A549 (cell line): Measurements from ENCODE around the gene APOBEC3B. TPM values are rescaled to one million over a fixed set of nuclear protein-coding genes. Genes with fewer than 3 reads are reported as not detected.
"Not testable (repeated sequence)": the region's sequence is repeated elsewhere in the genome, so short reads cannot be mapped to it uniquely, and the experiment has no call there.

Experiments
- ATAC-seq, 2 experiments: fragments of 200-7000 bp in 1 of 2; fragments of >200 bp in 1 of 2; cut with Nextera tagmentation in 1 of 2; cut with Tn5 transposase in 1 of 2; 3 replicates each; pipeline versions ENCODE4 v1.8.0 to v1.9.1; 2018 to 2020; ENCODE audit warnings: mild to moderate bottlenecking in 1 of 2, moderate library complexity in 1 of 2
- CTCF ChIA-PET: fragments of 300-600 bp; sonication (Branson Sonifier 250); formaldehyde crosslinking; extraction: SDS; loops from one replicate; lab custom pipeline; 2021; ENCODE audit warnings: antibody characterized with exemption, inconsistent platforms; lab: Yijun Ruan, JAX
- POLR2A ChIA-PET: fragments of 350-600 bp; formaldehyde crosslinking; extraction: SDS; loops from one replicate; lab custom pipeline; 2021; ENCODE audit warnings: antibody characterized with exemption, inconsistent platforms; lab: Yijun Ruan, JAX
- DNase-seq, 2 experiments: peaks; one replicate each; pipeline versions ENCODE4 v3.0.0 to v3.0.0-alpha.2; 2011 to 2016; ENCODE audit warnings: low read depth in 1 of 2, low spot score in 1 of 2
- FAIRE-seq: peaks from 2 replicates; lab custom pipeline; 2011; peaks lifted over from hg19 to GRCh38; lab: Jason Lieb, UNC
- H3K27ac ChIP-seq, 2 experiments: fragments of >200 bp; sonication (Bioruptor Twin); formaldehyde crosslinking; 3 replicates each; pipeline ENCODE4 v1.5.1; 2016 to 2017
- H3K4me1 ChIP-seq: fragments of >200 bp; sonication (Bioruptor Twin); formaldehyde crosslinking; 3 replicates; pipeline ENCODE4 v1.6.1; 2016
- H3K4me2 ChIP-seq: fragments of >200 bp; sonication (Bioruptor Twin); formaldehyde crosslinking; 3 replicates; pipeline ENCODE4 v1.6.1; 2016
- H3K4me3 ChIP-seq: fragments of >200 bp; sonication (Bioruptor Twin); formaldehyde crosslinking; 3 replicates; pipeline ENCODE4 v1.5.1; 2016
- H3K9me3 ChIP-seq: fragments of >200 bp; sonication (Bioruptor Twin); formaldehyde crosslinking; 3 replicates; pipeline ENCODE4 v1.6.1; 2016
- ATOH8 ChIP-seq: fragments of 250-450 bp; sonication (Bioruptor Pico); IDR thresholded peaks from 2 replicates; pipeline ENCODE4 v1.5.0; 2020; ENCODE audit warnings: low read depth, mild to moderate bottlenecking, moderate library complexity
- CBX2 ChIP-seq: fragments of 200-600 bp; sonication (generic); IDR thresholded peaks from 2 replicates; pipeline ENCODE4 v1.6.1; 2016; ENCODE audit warnings: low read depth, mild to moderate bottlenecking, borderline replicate concordance
- FOSL2 ChIP-seq, 2 experiments: fragments of 450-650 bp in 1 of 2; fragments of >200 bp in 1 of 2; sonication (Bioruptor Twin) in 1 of 2; formaldehyde crosslinking; IDR thresholded peaks; 2 replicates each; pipeline versions ENCODE4 v1.5.0 to v1.6.1; 2016 to 2020; ENCODE audit warnings: mild to moderate bottlenecking in 1 of 2, moderate library complexity in 1 of 2
- HOXB13 ChIP-seq: fragments of 250-450 bp; sonication (Bioruptor Pico); IDR thresholded peaks from 2 replicates; pipeline ENCODE4 v1.5.0; 2020; ENCODE audit warnings: low read depth, mild to moderate bottlenecking, moderate library complexity
- HOXB5 ChIP-seq: fragments of 250-450 bp; sonication (Bioruptor Pico); IDR thresholded peaks from 2 replicates; pipeline ENCODE4 v1.5.0; 2020; ENCODE audit warnings: mild to moderate bottlenecking, moderate library complexity
- JUN ChIP-seq, 2 experiments: fragments of >200 bp; sonication (Bioruptor Twin); formaldehyde crosslinking; IDR thresholded peaks; 2 replicates in 1 of 2; 3 replicates in 1 of 2; pipeline ENCODE4 v1.6.1; 2016 to 2017
- MYC ChIP-seq: IDR thresholded peaks from 2 replicates; pipeline ENCODE4 v1.6.1; 2012; ENCODE audit warnings: mild to moderate bottlenecking, inconsistent platforms, low read length, improper control_type of control experiment, borderline replicate concordance
- PHF8 ChIP-seq: fragments of 200-600 bp; sonication (generic); IDR thresholded peaks from 2 replicates; pipeline ENCODE4 v1.6.1; 2016; ENCODE audit warnings: low read depth, mild to moderate bottlenecking, antibody characterized with exemption, moderate library complexity, borderline replicate concordance
- POLR2A ChIP-seq: IDR thresholded peaks from 2 replicates; pipeline ENCODE4 v1.6.1; 2012; ENCODE audit warnings: mild to moderate bottlenecking, low read length
- RAD21 ChIP-seq, 2 experiments: fragments of >200 bp in 1 of 2; sonication (Bioruptor Twin) in 1 of 2; formaldehyde crosslinking in 1 of 2; IDR thresholded peaks in 1 of 2; conservative IDR thresholded peaks in 1 of 2; 2 replicates in 1 of 2; 3 replicates in 1 of 2; pipeline ENCODE4 v1.6.1; 2012 to 2018; ENCODE audit warnings: inconsistent platforms in 1 of 2
- RNF2 ChIP-seq: fragments of 200-600 bp; sonication (generic); IDR thresholded peaks from 2 replicates; pipeline ENCODE4 v1.6.1; 2016; ENCODE audit warnings: low read depth, mild to moderate bottlenecking, antibody characterized with exemption, moderate library complexity, borderline replicate concordance
- ZC3H11A ChIP-seq: fragments of 450-650 bp; IDR thresholded peaks from 2 replicates; pipeline ENCODE4 v1.6.1; 2014; ENCODE audit warnings: antibody characterized with exemption, mild to moderate bottlenecking
- ZFP36 ChIP-seq: fragments of 450-650 bp; IDR thresholded peaks from 2 replicates; pipeline ENCODE4 v1.6.1; 2014; ENCODE audit warnings: borderline replicate concordance; ENCODE audit not compliant: partially characterized antibody
- ZNF302 ChIP-seq: fragments of 250-450 bp; sonication (Bioruptor Pico); IDR thresholded peaks from 2 replicates; pipeline ENCODE4 v1.9.0; 2021; ENCODE audit warnings: inconsistent platforms, mild to moderate bottlenecking, moderate library complexity
- WGBS: methylation state at CpG from one replicate; pipeline ENCODE4 v1.1.6; 2017; ENCODE audit errors: missing lambda C conversion rate; 5-methylcytosine and 5-hydroxymethylcytosine counted together
- polyA plus RNA-seq, 4 experiments: library from polyadenylated mRNA; depleted of rRNA in 3 of 4; stranded (reverse); fragments of >200 nt; fragmentation: RNase III in 1 of 4; extraction: RNeasy Plus Mini Kit Qiagen cat#74134 plus additional on column Dnase treatment in 1 of 4; gene quantifications; 2 replicates in 3 of 4; 3 replicates in 1 of 4; pipeline ENCODE4 v1.2.3, GENCODE V29; 2011 to 2017
- TF ChIP-seq, protein P1 (sequence below): IDR thresholded peaks from 2 replicates; pipeline ENCODE4 v1.6.1; 2012; ENCODE audit warnings: low read depth, borderline replicate concordance
- TF ChIP-seq, protein P2 (sequence below): IDR thresholded peaks from 2 replicates; pipeline ENCODE4 v1.6.1; 2012
- TF ChIP-seq, protein P3 (sequence below): fragments of 450-650 bp; IDR thresholded peaks from 2 replicates; pipeline ENCODE4 v1.6.1; 2014; ENCODE audit warnings: antibody characterized with exemption

APOBEC3B gene
- polyA plus RNA-seq, 2 of the 4 experiments (the other 2 are of a cell fraction), result 16.7 to 19.6 TPM

DNA sequence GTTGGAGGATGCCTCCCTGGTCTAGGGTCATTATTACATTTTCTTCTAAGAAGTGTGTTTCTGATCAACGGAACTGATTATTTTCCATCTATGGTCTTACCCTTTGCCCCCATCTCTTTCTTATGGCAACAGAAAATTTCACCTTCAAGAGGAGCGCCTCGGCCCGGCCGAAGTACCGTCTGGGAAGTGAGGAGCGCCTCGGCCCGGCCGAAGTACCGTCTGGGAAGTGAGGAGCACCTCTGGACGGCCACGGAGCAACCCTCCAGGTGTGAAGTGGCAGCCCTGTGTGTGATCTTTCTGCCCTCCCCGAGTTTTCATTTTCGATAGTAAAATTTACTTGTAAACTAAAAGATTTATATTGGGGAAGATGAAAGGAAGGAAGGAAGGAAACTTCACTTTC is 28.8 kb downstream of the APOBEC3B start:
- TF ChIP-seq, protein P1, sequence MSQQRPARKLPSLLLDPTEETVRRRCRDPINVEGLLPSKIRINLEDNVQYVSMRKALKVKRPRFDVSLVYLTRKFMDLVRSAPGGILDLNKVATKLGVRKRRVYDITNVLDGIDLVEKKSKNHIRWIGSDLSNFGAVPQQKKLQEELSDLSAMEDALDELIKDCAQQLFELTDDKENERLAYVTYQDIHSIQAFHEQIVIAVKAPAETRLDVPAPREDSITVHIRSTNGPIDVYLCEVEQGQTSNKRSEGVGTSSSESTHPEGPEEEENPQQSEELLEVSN, result no peak
- TF ChIP-seq CBX2, result no peak
- no peak for TF ChIP-seq PHF8
- TF ChIP-seq MYC, result no peak
- TF ChIP-seq ZNF302, result no peak
- TF ChIP-seq, protein P2, sequence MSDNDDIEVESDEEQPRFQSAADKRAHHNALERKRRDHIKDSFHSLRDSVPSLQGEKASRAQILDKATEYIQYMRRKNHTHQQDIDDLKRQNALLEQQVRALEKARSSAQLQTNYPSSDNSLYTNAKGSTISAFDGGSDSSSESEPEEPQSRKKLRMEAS, result no peak
- POLR2A ChIA-PET, result no interaction called here
- FAIRE-seq (no peak), ATAC-seq (no peak), DNase-seq (no peak)
- CTCF ChIA-PET, result no interaction called here
- Histone ChIP-seq H3K27ac (no peak overlapping the region), H3K4me2 (no peak overlapping the region), H3K4me1 (peaks cover 13% of the 10 kb centered on the region), H3K4me3 (no peak overlapping the region), H3K9me3 (no peaks in the 10 kb centered on the region)
- WGBS, result 82% methylated on average over 15 of the region's 15 CpGs

GRCh38 chr22:39012533-39013511 is 30.7 kb downstream of the APOBEC3B start:
- WGBS, result 86% methylated on average over 29 of the region's 29 CpGs

DNA sequence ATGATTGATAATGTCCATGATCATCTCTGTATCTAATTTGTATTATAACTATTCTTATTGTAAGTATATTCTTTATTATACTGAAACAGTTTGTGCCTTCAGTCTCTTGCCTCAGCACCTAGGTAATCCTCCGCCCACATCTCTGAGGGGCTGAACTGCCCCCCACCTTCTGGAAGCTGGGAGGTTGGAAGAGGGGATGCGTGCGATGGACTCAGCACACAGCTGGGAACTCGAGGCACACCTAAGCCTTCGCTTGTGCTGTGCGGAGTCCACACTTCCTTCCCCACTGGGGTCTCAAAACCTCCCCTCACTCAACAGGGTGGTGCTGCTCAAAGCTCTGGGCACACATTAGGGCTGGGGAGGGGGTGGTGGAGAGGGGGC is 31.4 kb downstream of the APOBEC3B start:
- Histone ChIP-seq H3K4me2 (peak overlapping the region; percentile 96), H3K27ac (peak overlapping the region; percentile 85 to 98), H3K4me1 (peaks cover 13% of the 10 kb centered on the region)
- ATAC-seq, FAIRE-seq, H3K4me3 ChIP-seq, H3K9me3 ChIP-seq, DNase-seq, POLR2A ChIA-PET: not testable (repeated sequence)
- CTCF ChIA-PET, result interaction anchor here (1.1 kb wide), 1 partner anchor 10 kb away, joined by 14 read pairs; no protein-coding TSS in a partner anchor
- 98% methylated on average over 6 of the region's 6 CpGs for WGBS

More at GRCh38 chr22:39012533-39013511, 30.7 kb downstream of the APOBEC3B start:
- DNase-seq, result no peak
- Histone ChIP-seq H3K9me3 (no peaks in the 10 kb centered on the region), H3K27ac (no peak overlapping the region), H3K4me2 (no peak overlapping the region), H3K4me3 (no peak overlapping the region), H3K4me1 (peaks cover 13% of the 10 kb centered on the region)
- ATAC-seq, result no peak
- ChIA-PET CTCF (interaction anchor here (0.7 to 1.1 kb wide), 2 partner anchors 9 to 165 kb away, joined by 3 to 14 read pairs; no protein-coding TSS in a partner anchor), POLR2A (no interaction called here)
- FAIRE-seq, result no peak
- TF ChIP-seq RAD21 (conservative IDR thresholded peaks at IDR 0.05 in 1 of 2, IDR thresholded peaks at IDR 0.05 in 1 of 2) (no peak), HOXB13 (CRISPR knock-in tag) (no peak), HOXB5 (no peak), RNF2 (no peak), ATOH8 (CRISPR knock-in tag) (no peak)

GRCh38 chr22:39013942-39014722 is 32.0 kb downstream of the APOBEC3B start, which contains the start of gene APOBEC3C:
APOBEC3C (plus strand) TSS chr22:39014257; CDS start chr22:39014363, 106 bp downstream.
- ATAC-seq, result peak; percentile 95 to 98
- ChIA-PET POLR2A (no interaction called here), CTCF (interaction anchor here (1.1 to 2.2 kb wide), 3 partner anchors 10 to 246 kb away, joined by 4 to 14 read pairs (median 5); no protein-coding TSS in a partner anchor)

DNA sequence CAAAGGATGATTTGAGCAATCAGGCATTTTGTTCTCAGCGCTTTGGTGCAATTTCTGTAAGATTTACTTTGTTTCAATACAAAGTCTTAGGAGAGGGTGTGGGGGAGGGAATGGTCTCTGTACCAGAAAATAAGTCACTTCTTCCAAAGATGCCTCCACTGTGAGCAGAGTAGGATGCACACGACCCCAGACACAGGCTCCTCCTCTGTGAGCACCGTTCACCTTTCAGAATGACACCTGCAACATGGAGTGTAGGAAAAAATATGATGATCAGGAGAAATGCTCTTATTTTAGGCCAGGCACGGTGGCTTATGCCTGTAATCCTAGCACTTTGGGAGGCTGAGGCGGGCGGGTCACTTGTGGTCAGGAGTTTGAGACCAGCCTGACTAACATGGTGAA is 32.6 kb downstream of the APOBEC3B start:
- peak overlapping the region; percentile 66 for H3K4me3 ChIP-seq
- FAIRE-seq, DNase-seq, H3K9me3 ChIP-seq, POLR2A ChIA-PET: not testable (repeated sequence)
- 36% methylated on average over 6 of the region's 6 CpGs for WGBS
- peaks cover 13% of the 10 kb centered on the region for H3K4me1 ChIP-seq
- peak overlapping the region; percentile 85 to 98 for H3K27ac ChIP-seq
- peak overlapping the region; percentile 96 for H3K4me2 ChIP-seq
- CTCF ChIA-PET, result interaction anchor here (1.7 to 2.2 kb wide), 2 partner anchors 107 to 246 kb away, joined by 4 to 5 read pairs; no protein-coding TSS in a partner anchor
- ATAC-seq, result peak in 1 of 2 experiments; percentile 45; a peak in 3 of 6 replicates

More at GRCh38 chr22:39013942-39014722, 32.0 kb downstream of the APOBEC3B start, which contains the start of gene APOBEC3C:
- H3K9me3 ChIP-seq, result no peaks in the 10 kb centered on the region
- H3K4me2 ChIP-seq, result peak within 1 kb of the TSS; percentile 96
- DNase-seq (peak; percentile 58 to 80), FAIRE-seq (no peak)
- 6% methylated on average over 5 of the region's 18 CpGs for WGBS
- peaks cover 13% of the 10 kb centered on the region for H3K4me1 ChIP-seq
- TF ChIP-seq, protein P3, sequence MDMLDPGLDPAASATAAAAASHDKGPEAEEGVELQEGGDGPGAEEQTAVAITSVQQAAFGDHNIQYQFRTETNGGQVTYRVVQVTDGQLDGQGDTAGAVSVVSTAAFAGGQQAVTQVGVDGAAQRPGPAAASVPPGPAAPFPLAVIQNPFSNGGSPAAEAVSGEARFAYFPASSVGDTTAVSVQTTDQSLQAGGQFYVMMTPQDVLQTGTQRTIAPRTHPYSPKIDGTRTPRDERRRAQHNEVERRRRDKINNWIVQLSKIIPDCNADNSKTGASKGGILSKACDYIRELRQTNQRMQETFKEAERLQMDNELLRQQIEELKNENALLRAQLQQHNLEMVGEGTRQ, result no peak
- TF ChIP-seq ZC3H11A, result no peak
- TF ChIP-seq RAD21 (conservative IDR thresholded peaks at IDR 0.05 in 1 of 2, IDR thresholded peaks at IDR 0.05 in 1 of 2), result 0 out of 5 replicates have a peak, but pooled peaks of 1 of the 2 experiments have one; percentile 14
- no peak for TF ChIP-seq FOSL2 (IDR thresholded peaks at IDR 0.05)
- peak; percentile 12; the same call in 1 of the 2 replicates for TF ChIP-seq FOSL2 (CRISPR knock-in tag; IDR thresholded peaks at IDR 0.05)
- TF ChIP-seq PHF8, result peak; percentile 28; the same call in 1 of the 2 replicates
- peak; percentile 51 for TF ChIP-seq POLR2A
- peak in 1 of 2 experiments; percentile 57; a peak in 2 of 5 replicates for TF ChIP-seq JUN (IDR thresholded peaks at IDR 0.05)
- TF ChIP-seq ZFP36, result no peak
- TF ChIP-seq, protein P2, result no peak
- TF ChIP-seq MYC, result no peak
- H3K27ac ChIP-seq, result peak within 1 kb of the TSS; percentile 85 to 98
- peak within 1 kb of the TSS; percentile 66 for H3K4me3 ChIP-seq
